Fibroblast of lung (primary cell): Measurements from ENCODE around the gene CTBP2. TPM values are rescaled to one million over a fixed set of nuclear protein-coding genes. Genes with fewer than 3 reads are reported as not detected.

Experiments
- DNase-seq, 2 donors: peaks; one replicate each; pipeline versions ENCODE4 v3.0.0 to v3.0.0-alpha.2; 2010; ENCODE audit warnings: low read depth in 2 of 2
- H2AFZ ChIP-seq: 2 replicates; pipeline ENCODE4 v1.5.1; 2012; ENCODE audit warnings: low read length, control low read depth, inconsistent platforms
- H3K27ac ChIP-seq: 2 replicates; pipeline ENCODE4 v1.5.1; 2011; ENCODE audit warnings: low read length, control low read depth; ENCODE audit not compliant: insufficient read depth
- H3K27me3 ChIP-seq: 2 replicates; pipeline ENCODE4 v1.5.1; 2011; ENCODE audit warnings: mild to moderate bottlenecking, low read length; ENCODE audit not compliant: control insufficient read depth, insufficient read depth
- H3K36me3 ChIP-seq: 2 replicates; pipeline ENCODE4 v1.5.1; 2011; ENCODE audit warnings: low read length; ENCODE audit not compliant: control insufficient read depth, insufficient read depth
- H3K4me1 ChIP-seq: 2 replicates; pipeline ENCODE4 v1.5.1; 2011; ENCODE audit warnings: low read length; ENCODE audit not compliant: control insufficient read depth, insufficient read depth; ENCODE audit errors: extremely low read depth
- H3K4me2 ChIP-seq: 2 replicates; pipeline ENCODE4 v1.5.1; 2011; ENCODE audit warnings: low read length, control low read depth; ENCODE audit not compliant: insufficient read depth; ENCODE audit errors: extremely low read depth
- H3K4me3 ChIP-seq, 4 experiments: fragments of 200-600 bp in 1 of 4; sonication (generic) in 1 of 4; replicated peaks in 1 of 4; 2 replicates each; pipeline ENCODE4 v1.5.1; 2011 to 2016; ENCODE audit warnings: low read length in 4 of 4, low read depth in 3 of 4, mild to moderate bottlenecking in 3 of 4, control low read depth in 2 of 4, inconsistent platforms in 1 of 4, mixed read lengths in 1 of 4; ENCODE audit not compliant: insufficient read depth in 1 of 4; ENCODE audit errors: control extremely low read depth in 1 of 4
- H3K79me2 ChIP-seq: 2 replicates; pipeline ENCODE4 v1.5.1; 2012; ENCODE audit warnings: mild to moderate bottlenecking, low read length, inconsistent platforms; ENCODE audit not compliant: control insufficient read depth, insufficient read depth
- H3K9ac ChIP-seq: 2 replicates; pipeline ENCODE4 v1.5.1; 2011; ENCODE audit warnings: mild to moderate bottlenecking, low read length, control low read depth; ENCODE audit not compliant: insufficient read depth
- H3K9me3 ChIP-seq: 2 replicates; pipeline ENCODE4 v1.5.1; 2012; ENCODE audit warnings: low read depth, low read length; ENCODE audit not compliant: control insufficient read depth, insufficient read depth
- H4K20me1 ChIP-seq: 2 replicates; pipeline ENCODE4 v1.5.1; 2011; ENCODE audit warnings: low read length; ENCODE audit not compliant: control insufficient read depth, insufficient read depth; ENCODE audit errors: extremely low read depth
- EZH2 ChIP-seq: IDR thresholded peaks from 2 replicates; pipeline ENCODE4 v1.5.1; 2012; ENCODE audit warnings: low read length, control low read depth, mild to moderate bottlenecking; ENCODE audit errors: missing control alignments
- polyA plus RNA-seq, 2 donors: library from polyadenylated mRNA; depleted of rRNA in 1 of 2; stranded (reverse) in 1 of 2; unstranded in 1 of 2; fragments of >200 nt; gene quantifications; 2 replicates each; pipeline ENCODE4 v1.2.1, GENCODE V29; 2011 to 2012; ENCODE audit warnings: missing spikeins in 1 of 2
- total RNA-seq: library from RNA; depleted of rRNA; stranded (reverse); fragments of >200 nt; gene quantifications from 2 replicates; pipeline ENCODE4 v1.2.1, GENCODE V29; 2014
- TF ChIP-seq, protein P1 (sequence below), 2 donors: IDR thresholded peaks in 1 of 2; conservative IDR thresholded peaks in 1 of 2; 1 replicate in 1 of 2; 2 replicates in 1 of 2; pipeline ENCODE4 v1.5.1; 2011 to 2012; ENCODE audit warnings: low read length in 2 of 2, control low read depth in 1 of 2, inconsistent platforms in 1 of 2, low read depth in 1 of 2, mild to moderate bottlenecking in 1 of 2

The CTBP2 gene
- total and polyA plus RNA-seq, 2 donors (not counting 1 experiment from before 2014, with no cell fraction given) = 72.1 to 73.3 TPM

DNA sequence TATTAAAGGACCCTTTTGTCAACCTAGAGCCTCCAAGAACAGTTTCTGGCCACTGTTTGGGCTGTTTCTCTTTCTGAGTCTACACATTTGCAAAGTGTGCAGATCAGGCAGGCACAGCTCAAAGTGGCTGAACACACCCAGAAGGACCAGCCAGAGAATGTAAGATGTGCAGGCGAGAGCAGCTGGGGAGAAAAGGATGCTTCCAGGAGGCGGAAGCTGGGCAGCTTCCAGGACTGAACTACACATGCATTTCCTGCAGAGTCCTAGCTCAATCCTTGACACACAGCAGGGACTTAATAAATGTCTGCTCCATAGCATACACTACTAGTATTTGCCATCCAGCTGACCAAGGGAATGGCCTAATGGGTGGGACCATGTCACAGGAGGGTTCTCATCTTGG, 70.9 kb downstream of the CTBP2 start:
- no peak overlapping the region for H3K4me2 ChIP-seq
- H3K79me2 ChIP-seq = peaks cover 61% of the 10 kb centered on the region
- peaks cover 32% of the 10 kb centered on the region for H3K4me1 ChIP-seq
- H3K27ac ChIP-seq = no peak overlapping the region
- H3K9ac ChIP-seq = no peak overlapping the region
- H4K20me1 ChIP-seq = no peaks in the 10 kb centered on the region
- H2AFZ ChIP-seq = no peak overlapping the region
- no peaks in the 10 kb centered on the region for H3K27me3 ChIP-seq
- no peaks in the 10 kb centered on the region for H3K9me3 ChIP-seq
- peaks cover 10% of the 10 kb centered on the region for H3K36me3 ChIP-seq
- TF ChIP-seq, protein P1, sequence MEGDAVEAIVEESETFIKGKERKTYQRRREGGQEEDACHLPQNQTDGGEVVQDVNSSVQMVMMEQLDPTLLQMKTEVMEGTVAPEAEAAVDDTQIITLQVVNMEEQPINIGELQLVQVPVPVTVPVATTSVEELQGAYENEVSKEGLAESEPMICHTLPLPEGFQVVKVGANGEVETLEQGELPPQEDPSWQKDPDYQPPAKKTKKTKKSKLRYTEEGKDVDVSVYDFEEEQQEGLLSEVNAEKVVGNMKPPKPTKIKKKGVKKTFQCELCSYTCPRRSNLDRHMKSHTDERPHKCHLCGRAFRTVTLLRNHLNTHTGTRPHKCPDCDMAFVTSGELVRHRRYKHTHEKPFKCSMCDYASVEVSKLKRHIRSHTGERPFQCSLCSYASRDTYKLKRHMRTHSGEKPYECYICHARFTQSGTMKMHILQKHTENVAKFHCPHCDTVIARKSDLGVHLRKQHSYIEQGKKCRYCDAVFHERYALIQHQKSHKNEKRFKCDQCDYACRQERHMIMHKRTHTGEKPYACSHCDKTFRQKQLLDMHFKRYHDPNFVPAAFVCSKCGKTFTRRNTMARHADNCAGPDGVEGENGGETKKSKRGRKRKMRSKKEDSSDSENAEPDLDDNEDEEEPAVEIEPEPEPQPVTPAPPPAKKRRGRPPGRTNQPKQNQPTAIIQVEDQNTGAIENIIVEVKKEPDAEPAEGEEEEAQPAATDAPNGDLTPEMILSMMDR (conservative IDR thresholded peaks at IDR 0.05 in 1 of 2, IDR thresholded peaks at IDR 0.05 in 1 of 2; ENCODE audit: low read depth in 1 of 2, low read length in 2 of 2) = no peak
- no peak for TF ChIP-seq EZH2
- DNase-seq = no peak
- no peak overlapping the region for H3K4me3 ChIP-seq

DNA sequence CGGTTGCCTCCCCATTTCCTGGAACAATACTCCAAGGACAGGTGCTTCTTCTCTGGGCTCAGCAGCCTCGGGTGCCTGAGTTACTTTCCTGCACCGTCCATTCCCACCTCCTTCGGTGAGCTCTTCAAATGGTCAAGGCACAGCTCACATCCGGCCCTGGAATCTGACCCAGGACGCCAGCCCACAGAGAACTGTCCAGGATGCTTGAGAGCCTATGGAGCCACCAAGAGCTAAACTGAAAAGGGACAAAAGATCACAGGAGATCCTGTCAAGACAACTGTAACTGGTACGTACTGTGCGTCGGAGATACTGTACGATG, 72.5 kb downstream of the CTBP2 start:
- Histone ChIP-seq H4K20me1 (no peaks in the 10 kb centered on the region), H3K9ac (no peak overlapping the region)

DNA sequence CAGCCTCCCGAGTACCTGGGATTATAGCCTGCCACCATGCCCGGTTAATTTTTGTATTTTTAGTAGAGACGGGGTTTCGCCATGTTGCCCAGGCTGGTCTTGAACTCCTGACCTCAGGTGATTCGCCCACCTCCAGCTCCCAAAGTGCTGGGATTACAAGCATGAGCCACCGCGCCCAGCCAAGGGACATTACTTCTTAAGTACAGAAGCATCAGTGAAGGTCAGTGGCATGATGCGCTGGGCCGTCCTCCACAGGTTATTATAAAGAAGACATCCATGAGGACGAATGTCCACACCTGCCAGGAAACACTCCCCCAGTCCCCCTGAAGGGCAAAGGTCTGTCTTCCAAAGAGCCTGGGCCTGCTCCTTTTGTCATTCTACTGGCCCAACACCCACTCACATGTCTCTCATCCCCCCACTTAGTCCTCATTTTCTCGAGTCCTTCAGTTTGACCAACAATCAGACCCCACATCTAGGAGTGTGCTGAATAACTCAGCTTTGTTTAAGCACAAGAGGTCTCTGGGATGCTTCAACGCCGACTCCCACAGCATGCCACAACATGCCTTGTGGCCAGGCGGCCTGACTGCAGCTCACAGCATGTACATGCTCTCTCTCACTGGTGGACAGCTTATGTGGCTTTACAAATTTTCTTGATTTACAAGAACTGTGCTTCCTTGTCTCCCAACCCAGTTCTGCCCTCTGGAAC, 73.0 kb downstream of the CTBP2 start:
- Histone ChIP-seq H4K20me1 (no peaks in the 10 kb centered on the region), H3K4me3 (no peak overlapping the region), H3K4me2 (no peak overlapping the region), H3K9ac (no peak overlapping the region), H2AFZ (no peak overlapping the region), H3K9me3 (no peaks in the 10 kb centered on the region), H3K27ac (peak overlapping the region; percentile 14), H3K36me3 (peaks cover 10% of the 10 kb centered on the region), H3K79me2 (peaks cover 57% of the 10 kb centered on the region), H3K4me1 (peaks cover 29% of the 10 kb centered on the region), H3K27me3 (no peaks in the 10 kb centered on the region)
- no peak for TF ChIP-seq EZH2
- TF ChIP-seq, protein P1 (conservative IDR thresholded peaks at IDR 0.05 in 1 of 2, IDR thresholded peaks at IDR 0.05 in 1 of 2; ENCODE audit: low read depth in 1 of 2, low read length in 2 of 2) = no peak
- no peak for DNase-seq

More for the DNA sequence above, 72.5 kb downstream of the CTBP2 start:
- no peaks in the 10 kb centered on the region for H3K9me3 ChIP-seq
- no peak overlapping the region for H2AFZ ChIP-seq
- no peak for DNase-seq
- peaks cover 10% of the 10 kb centered on the region for H3K36me3 ChIP-seq
- no peak for TF ChIP-seq EZH2
- TF ChIP-seq, protein P1 (conservative IDR thresholded peaks at IDR 0.05 in 1 of 2, IDR thresholded peaks at IDR 0.05 in 1 of 2; ENCODE audit: low read depth in 1 of 2, low read length in 2 of 2) = no peak
- H3K4me2 ChIP-seq = no peak overlapping the region
- no peaks in the 10 kb centered on the region for H3K27me3 ChIP-seq
- no peak overlapping the region for H3K4me3 ChIP-seq
- peak overlapping the region; percentile 14 for H3K27ac ChIP-seq
- peaks cover 57% of the 10 kb centered on the region for H3K79me2 ChIP-seq
- peaks cover 32% of the 10 kb centered on the region for H3K4me1 ChIP-seq
